ENCODE data around the gene EWSR1. TPM values are rescaled to one million over a fixed set of nuclear protein-coding genes. Genes with fewer than 3 reads are reported as not detected.

Gene EWSR1
- total and polyA plus RNA-seq, 2 donors (not counting 3 experiments of a cell fraction or from before 2014, with no cell fraction given) = 305 to 588 TPM

DNA sequence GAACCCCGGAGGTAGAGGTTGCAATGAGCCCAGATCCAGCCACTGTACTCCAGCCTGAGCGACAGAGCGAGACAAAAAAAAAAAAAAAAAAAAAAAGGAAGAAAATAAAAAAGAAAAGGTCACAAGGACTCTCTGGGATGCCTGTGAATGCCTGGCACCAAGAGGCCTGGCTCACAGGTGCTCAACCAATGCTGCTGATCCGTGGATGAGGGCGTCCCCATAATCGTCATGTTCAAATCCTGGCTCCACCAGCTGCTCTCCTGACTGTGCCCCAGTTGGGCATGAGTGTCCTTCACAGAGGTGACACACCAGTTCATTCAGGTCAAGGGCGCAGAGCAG is 37.7 kb downstream of the EWSR1 start:
- H3K27me3 ChIP-seq (ENCODE audit: control insufficient read depth in 2 of 2, insufficient read depth in 2 of 2, low read length in 2 of 2) = no peaks in the 10 kb centered on the region
- no peaks in the 10 kb centered on the region for H3K9me1 ChIP-seq (replicated peaks; ENCODE audit: control insufficient read depth, extremely low read depth, insufficient read depth, low read length)
- intact Hi-C loops (cut with micrococcal nuclease) = loop anchor here (1.0 to 5.0 kb wide), 2 partner anchors 39 to 53 kb away; partner anchors contain the start of genes EWSR1 and RHBDD3
- no peak for FAIRE-seq
- peak overlapping the region; percentile 93 for H2AFZ ChIP-seq (ENCODE audit: low read depth, low read length)
- H3K9me3 ChIP-seq (replicated peaks; ENCODE audit: control insufficient read depth, insufficient read depth, low read length) = no peaks in the 10 kb centered on the region
- dilution Hi-C loops (cut with MboI; ENCODE audit: extremely low pct_ligation_motif_present, low sequenced_read_pairs) = no loop called here
- no peaks in the 10 kb centered on the region for H4K20me1 ChIP-seq (replicated peaks; ENCODE audit: control insufficient read depth, extremely low read depth, insufficient read depth, low read length)
- no TSS peak for BruUV-seq (replicated peaks)
- no peak overlapping the region for H3K27ac ChIP-seq (ENCODE audit: insufficient read depth, low read depth, low read length)
- no peak for DNase-seq (ENCODE audit: low read depth, low spot score)
- H3K4me3 ChIP-seq (replicated peaks in 1 of 3; ENCODE audit: insufficient read depth in 1 of 3, low read depth in 1 of 3, low read length in 3 of 3) = peak overlapping the region in 1 of 3 experiments; percentile 85
- no peak for TF ChIP-seq JUN (IDR thresholded peaks at IDR 0.05; ENCODE audit: borderline replicate concordance, insufficient read depth, insufficient read length, low read depth)
- TF ChIP-seq FOS (IDR thresholded peaks at IDR 0.05; ENCODE audit: borderline replicate concordance, insufficient read depth, low read length) = no peak
- TF ChIP-seq POLR2A (IDR thresholded peaks at IDR 0.05; ENCODE audit: low read depth, low read length) = no peak
- no peak for TF ChIP-seq GATA2 (IDR thresholded peaks at IDR 0.05; ENCODE audit: insufficient read depth, insufficient read length, low read depth, low read length)
- no peak for TF ChIP-seq MYC (IDR thresholded peaks at IDR 0.05; ENCODE audit: low read depth, low read length)
- TF ChIP-seq, protein P1, sequence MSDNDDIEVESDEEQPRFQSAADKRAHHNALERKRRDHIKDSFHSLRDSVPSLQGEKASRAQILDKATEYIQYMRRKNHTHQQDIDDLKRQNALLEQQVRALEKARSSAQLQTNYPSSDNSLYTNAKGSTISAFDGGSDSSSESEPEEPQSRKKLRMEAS (IDR thresholded peaks at IDR 0.05; ENCODE audit: insufficient read depth, insufficient read length) = no peak
- no peak for TF ChIP-seq EZH2 (IDR thresholded peaks at IDR 0.05; ENCODE audit: borderline replicate concordance, low read depth, low read length, severe bottlenecking)
- no peak for TF ChIP-seq CTCF (IDR thresholded peaks at IDR 0.05; ENCODE audit: extremely low read depth in 1 of 2, insufficient read depth in 1 of 2, low read depth in 1 of 2, low read length in 2 of 2)
- TF ChIP-seq POLR2AphosphoS5 (IDR thresholded peaks at IDR 0.05; ENCODE audit: insufficient read depth, low read depth, low read length) = no peak
- peaks cover 9% of the 10 kb centered on the region for H3K79me2 ChIP-seq (ENCODE audit: control insufficient read depth, insufficient read depth, low read length)
- H3K36me3 ChIP-seq (ENCODE audit: control insufficient read depth in 2 of 2, extremely low read depth in 1 of 2, insufficient read depth in 2 of 2, low read length in 2 of 2) = peaks cover 0 to 4% of the 10 kb centered on the region in 2 experiments
- POLR2A ChIA-PET = no interaction called here
- H3K4me2 ChIP-seq (ENCODE audit: insufficient read depth, low read length) = no peak overlapping the region
- CTCF ChIA-PET = interaction anchor here (1.1 to 2.0 kb wide), 5 partner anchors 11 to 54 kb away, joined by 3 to 16 read pairs (median 5); no protein-coding TSS in a partner anchor
- H3K9ac ChIP-seq (replicated peaks; ENCODE audit: extremely low read depth, insufficient read depth, low read length) = no peak overlapping the region
- peaks cover 33% of the 10 kb centered on the region for H3K4me1 ChIP-seq (ENCODE audit: control insufficient read depth, extremely low read depth, insufficient read depth, low read length)

Measured in endothelial cell of umbilical vein (primary cell).